DMS53 (cell line): ENCODE measurements around the gene KAT6B.
A peak's percentile ranks its signal among the peaks of the same experiment; 100 is the strongest.

Experiments
- DNase-seq: peaks from one replicate; lab custom pipeline; 2025; lab: John Stamatoyannopoulos, UW

The KAT6B gene

DNA sequence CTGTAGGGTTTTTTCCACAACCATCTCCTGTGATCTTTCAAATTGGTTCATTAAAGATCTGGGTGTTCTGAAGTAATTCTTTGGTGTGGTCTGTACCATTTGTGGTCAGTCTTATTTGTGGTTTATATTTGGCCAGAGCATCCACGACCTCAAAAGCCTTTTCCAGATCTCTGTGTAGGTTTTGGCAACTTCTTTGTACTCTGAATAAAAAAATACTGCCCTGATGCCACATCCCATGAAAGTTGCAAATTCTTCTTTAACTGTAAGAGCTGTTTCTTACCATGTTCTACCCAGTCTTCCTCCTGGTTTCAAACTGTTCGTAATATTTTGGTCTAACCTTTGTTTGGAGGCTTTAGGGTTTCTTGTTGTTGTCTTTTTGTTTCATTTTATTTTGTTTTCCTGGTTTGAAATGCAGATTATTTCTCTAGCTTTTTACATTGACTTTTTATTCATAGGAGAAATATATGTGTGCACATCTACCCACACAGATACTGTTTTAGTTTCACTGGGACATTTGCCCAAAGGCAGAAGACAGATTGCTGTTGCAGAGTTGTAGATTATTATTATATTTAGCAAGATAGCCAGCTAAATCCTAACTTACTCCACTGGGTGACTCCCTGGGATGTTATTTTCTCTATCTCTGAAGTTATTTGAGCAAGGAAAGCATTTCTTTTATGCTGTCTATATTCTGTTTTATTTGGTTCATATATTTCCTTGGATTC, 161.8 kb downstream of the KAT6B start:
- no peak for DNase-seq

DNA sequence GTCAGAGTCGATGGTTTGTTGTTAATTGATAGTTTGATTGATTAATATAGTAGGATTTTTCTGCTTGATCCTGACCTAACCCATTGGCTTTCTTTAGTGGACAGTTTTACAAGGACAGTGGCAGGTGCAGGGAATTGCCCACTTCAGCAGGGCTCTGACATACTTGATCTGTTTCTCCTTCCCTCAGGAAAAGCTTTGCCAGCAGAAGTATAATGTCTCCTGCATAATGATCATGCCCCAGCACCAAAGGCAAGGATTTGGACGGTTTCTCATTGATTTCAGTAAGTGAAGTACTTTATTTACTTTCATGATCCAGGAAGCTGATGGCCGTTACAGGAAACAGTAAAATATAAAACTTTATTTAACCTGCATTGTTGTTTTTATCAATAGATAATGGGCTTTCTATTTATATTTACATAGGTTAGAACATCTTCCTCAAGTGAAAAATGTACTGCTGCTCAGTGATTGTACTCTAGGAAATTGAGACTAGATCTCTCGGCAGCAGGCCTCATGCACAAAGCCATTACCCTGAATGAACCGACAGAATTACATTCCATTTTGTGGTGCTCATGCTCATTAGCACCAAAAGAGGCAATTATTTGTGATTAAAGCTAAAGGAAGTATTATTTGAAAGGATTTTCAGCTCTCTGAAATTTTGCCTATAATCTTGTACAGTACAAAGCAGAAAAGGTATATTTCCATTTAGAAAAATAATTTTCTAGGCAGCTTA, 162.6 kb downstream of the KAT6B start:
- DNase-seq = peak; percentile 60

DNA sequence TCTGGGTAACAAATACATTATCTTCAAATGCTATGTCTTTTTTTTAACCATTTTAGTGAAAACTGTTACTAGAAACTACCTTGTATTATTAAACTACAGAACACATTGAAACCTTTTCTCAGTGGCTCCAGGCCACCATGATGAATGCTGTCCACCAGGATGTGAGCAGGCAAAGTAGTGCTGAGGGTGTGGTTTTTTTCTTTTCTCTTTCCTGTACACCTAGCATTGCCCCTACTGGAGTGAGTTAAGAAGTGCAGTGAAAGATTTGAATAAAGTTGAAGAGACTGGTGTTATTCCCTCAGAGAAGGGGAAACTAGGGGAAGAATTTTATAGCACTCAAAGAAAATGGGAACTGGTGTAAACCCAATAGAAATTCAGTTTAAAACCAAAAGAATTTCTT, 165.0 kb downstream of the KAT6B start:
- peak; percentile 56 for DNase-seq

DNA sequence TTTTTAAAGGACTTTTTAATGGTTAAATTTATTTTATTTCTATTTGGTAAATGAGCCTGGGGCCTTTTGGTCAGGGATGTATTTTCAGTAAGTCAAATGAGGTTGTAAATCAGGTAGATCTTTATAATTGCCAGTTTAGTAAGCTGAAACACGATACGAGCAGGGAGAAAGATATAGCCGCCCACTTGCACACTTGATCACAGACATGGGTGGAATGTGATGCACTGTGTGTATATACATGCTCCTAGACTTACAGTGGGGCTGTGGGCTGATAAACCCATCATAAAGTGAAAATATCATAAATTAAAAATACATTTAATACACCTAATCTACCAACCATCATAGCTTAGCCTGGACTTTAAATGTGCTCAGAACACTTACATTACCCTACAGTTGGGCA, 165.7 kb downstream of the KAT6B start:
- no peak for DNase-seq

DNA sequence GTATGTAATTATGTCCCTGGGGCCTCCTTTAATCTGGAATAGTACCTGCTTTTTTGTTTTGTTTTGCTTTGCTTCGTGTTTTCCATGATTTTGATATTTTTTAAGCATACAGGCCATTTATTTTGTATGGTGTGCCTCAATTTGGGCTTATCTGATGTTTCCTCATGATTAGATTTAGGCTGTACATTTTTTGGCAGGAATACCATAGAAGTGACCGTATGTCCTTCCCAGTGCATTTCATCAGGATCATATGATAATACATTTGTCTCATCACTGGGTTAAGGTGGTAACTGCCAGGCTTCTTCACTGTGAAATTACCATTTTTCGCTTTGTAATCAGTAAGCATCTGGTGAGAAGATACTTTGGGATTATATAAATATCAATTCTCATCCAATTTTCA, 167.2 kb downstream of the KAT6B start:
- no peak for DNase-seq

DNA sequence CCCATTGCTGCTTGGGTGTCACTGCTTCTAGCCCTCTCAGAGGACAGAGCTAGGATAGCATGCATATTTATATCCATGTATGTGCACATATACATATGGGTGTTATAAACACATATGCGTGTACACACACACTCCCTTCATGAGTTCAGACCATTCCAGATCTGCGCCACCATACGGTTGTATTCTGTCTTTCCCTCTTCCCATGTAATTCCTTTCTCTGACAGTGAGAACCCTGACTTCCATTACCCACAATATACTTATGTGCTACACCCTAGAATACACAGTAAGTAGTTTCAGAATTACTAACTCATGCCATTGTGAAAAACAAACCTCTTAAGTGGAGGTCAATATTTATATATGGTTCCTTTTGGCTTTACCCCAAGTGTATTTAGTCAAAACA, 168.5 kb downstream of the KAT6B start:
- DNase-seq = peak; percentile 89

DNA sequence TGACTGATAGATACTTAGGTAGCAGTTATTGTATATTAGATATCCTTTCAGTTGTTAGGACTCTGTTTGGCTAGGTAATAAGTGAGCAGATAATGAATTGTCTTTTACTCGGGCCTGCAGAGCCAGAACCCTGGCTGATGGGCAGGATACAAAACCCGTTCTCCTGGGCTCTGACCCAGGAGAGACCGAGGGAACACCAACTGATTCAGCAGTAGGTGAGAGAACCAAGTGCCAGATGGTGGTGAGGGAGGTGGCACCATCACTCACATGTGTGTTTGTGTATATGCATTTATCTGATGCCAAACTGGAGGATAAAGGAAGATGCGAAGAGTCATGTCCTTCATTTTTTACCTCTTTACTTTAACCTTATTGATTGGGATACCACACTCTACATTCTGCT, 169.4 kb downstream of the KAT6B start:
- DNase-seq = no peak

DNA sequence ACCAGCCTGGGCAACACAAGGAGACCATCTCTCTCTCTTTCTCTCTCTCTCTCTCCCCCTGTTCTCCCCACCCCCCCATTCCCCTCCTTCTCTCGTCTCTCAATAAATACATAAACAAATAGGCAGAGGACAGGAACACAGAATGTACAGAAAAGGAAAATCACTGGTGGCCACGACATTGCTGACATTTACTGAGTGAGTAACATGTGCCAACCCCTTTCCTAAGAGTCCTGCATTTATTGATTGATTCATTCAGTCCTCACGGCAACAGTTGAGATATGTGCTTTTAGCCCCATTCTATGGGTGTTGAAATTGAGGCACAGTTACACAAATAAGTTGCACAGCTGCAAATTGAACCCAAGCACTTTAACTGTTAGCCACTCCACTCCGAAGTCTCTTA, 170.8 kb downstream of the KAT6B start:
- DNase-seq = no peak

DNA sequence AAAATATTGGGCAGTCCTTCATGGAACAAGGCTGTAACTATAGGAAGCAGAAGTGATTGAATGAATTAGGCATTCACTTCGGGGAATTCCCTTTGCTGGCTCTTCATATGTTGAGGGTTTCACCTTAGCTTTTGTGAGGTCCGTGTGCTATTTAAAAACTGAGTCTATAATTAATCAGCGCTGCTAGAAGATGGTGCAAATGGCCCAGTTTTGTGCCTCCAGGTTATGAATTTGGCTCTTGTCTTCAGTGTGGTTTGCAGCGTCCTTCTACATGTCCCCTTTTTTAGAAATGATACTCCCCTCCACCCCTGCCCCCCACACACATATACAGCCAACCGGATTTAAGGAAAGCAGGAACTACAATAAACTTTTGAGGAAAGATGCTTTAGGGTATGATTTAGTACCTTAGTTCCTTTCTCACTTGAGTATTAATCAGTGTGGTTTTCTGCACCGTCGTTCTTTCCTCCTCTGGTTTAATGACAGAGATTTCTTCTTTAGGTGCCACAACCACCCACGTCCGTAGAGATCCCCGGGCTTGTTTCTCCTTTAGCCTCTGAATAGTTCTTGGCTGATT, 174.4 kb downstream of the KAT6B start:
- DNase-seq = no peak

DNA sequence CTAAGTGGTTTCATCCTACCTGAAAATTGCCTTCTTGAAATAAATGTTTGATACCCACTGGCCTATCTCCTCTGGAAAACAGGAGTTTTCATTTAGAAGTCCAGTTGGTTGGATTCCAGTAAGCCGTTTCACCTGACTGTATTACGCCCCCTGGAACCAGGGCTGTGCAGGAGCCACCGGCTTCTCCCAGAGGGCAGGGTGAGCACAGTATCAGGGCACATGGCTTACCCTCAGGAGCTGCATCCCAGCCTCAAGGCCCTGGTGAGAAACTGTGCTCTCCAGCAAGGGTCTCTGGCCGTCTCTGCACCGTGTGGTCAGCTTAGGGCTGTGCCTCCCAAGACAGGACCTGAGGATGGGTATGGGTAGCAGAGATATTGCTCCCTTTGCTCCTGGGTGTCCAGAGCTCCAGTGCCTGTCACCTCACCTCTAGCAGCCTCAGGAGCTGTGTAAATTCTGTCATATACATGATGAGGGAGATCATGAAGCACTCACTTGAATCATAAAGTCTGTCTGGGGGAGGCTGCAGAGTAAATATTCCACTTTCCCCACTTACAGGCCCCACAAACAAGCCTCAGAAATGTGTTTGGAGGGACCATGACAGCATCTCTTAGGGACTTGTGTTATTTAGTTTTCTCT, 175.4 kb downstream of the KAT6B start:
- DNase-seq = no peak

DNA sequence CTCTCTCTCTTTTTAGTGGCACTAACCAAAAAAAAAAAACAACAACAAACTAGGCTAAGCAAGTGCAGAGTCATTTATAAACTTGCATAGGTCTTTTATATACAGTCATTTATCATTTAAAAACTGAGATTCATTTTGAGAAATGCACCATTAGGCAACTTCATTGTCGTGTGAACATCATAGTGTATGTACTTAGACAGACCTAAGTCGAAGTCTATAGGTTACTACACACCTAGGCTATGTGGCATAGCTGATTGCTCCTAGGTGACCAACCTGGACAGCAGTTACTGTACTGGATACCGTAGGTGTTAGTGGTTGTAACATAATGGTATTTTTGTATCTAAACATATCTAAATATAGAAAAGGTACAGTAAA, 175.9 kb downstream of the KAT6B start:
- no peak for DNase-seq

DNA sequence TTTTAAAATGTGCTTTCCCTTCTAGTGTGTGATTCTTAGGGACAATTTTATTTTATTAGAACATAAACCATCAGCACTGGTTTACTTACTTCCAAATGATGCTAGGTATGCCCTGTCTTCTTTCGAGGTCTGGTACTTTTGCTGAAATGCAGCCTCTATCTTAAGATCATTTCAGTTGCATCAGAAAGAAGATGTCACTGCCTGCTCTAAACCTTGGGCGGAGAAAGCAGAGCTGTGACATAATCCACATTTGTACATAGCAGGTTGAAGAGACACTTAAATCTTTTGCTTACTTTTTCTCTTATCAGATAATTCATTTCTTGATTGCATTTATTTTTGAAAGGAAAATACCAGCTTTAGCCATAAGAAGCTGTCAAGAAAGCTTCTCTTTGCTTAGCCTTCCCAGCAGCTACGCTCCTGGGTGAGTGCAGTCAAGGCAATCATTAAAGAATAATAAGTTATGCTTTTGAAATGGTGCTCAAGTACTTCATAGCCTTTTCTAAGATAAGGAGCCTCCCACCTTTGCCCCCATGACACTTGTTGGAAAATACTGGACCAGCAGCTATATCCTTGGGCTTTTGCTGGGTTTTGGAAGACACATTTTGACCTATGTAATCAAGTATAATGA, 176.7 kb downstream of the KAT6B start:
- no peak for DNase-seq

DNA sequence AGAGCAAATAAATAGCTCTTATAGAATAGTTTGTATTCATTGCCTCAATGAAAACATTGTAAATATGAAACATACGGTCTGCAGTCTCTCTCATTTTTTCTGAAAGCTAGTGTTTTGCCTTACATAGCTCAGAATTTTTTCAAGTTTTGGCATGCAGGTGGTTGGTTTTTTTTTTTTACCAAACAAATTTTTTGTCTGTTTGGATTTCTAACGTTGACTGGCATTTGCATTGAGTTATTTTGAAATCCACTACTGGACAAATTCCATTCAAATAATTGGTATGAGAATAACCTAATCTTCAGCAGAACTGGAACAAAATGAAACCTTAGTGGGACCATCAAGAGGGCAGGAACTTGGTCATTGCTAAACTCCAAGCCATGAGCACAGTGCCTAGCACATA, 177.5 kb downstream of the KAT6B start:
- DNase-seq = no peak

DNA sequence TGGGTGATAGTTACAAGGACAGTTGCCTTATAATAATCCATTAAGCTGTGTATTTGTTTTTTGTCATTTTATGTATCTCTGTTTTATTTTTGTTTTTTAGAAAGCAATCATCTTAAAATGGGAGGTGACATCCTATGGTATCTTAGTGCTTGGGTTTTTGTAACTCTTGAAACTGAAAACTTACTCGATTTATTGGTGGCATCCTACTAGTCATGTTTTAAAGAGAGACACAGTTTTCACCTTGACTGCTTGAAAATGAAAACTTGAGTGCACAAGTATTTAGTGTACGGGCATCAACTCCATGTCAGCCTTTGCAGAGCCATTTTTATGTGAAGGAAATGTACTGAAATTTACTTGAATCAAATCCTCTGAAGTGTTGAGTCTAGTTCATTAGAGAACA, 181.2 kb downstream of the KAT6B start:
- no peak for DNase-seq

DNA sequence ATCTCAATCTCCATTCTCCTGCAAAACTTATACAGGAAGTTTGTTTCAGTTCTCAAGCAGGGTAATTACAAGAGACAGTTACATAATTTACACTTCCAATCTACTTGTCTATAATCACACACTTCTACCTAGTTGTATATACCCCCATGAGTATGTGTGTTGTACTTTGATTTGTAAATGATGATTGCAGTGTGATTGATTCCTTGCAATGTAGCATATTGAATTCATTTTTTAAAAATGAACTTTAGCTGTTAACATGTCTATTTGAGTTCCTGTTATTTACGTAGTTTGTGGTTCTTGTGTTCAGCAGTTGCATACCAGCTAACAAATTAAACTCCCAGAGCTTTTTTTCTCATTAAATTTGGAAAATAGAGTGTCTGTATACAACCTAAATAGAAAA, 182.6 kb downstream of the KAT6B start:
- no peak for DNase-seq

DNA sequence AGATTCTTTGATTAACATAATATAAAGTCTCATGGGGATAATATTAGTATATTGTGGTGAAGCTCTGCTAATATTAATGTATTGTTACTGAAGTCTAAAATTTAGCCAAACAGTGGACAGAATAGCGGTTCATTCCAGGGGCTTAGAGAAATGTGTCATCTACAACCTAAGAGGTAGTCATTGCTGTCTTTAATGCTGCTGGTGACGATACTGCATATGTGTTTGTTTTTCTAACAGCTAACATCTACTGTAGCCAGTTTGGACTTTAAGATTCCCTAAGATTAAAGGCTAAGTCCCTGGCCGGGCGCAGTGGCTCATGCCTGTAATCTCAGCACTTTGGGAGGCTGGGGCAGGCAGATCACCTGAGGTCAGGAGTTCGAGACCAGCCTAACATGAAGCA, 183.0 kb downstream of the KAT6B start:
- no peak for DNase-seq

DNA sequence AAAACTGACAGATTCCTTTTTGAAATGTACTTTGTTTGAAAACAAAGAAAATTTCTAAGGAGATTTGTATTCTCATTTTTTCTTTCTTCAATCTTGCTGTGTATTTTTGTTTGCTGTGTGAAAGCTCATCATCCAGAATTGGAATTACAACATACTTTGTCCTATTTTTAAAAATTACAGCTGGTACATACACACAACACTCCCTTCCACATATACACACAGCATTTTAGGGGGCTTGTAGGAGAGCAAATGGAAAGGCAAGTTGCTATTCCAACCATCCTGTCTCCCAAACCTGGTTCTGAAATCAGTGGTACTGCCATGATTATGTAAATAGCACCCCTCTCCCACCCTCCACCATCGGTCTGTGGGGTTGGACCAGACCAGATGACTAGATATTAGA, 184.0 kb downstream of the KAT6B start:
- no peak for DNase-seq

DNA sequence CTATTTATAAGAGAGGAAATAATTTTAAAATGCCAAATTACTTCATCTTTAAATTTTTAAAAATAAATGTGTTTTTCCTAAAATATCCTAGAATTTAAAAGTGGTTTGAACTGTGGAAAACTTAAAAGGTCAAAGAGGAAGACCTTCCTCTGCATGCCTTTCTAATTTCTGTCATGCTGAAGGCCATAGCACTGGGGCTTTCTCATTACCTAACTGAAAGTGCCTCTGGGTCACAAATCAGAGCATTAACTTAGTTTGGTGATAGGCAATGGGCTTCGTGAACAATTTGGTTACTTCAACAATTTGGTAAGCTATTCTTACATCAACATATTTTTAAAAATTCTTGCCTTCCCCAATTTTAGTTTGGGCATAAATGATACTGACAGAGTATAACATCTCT, 184.8 kb downstream of the KAT6B start:
- DNase-seq = no peak

DNA sequence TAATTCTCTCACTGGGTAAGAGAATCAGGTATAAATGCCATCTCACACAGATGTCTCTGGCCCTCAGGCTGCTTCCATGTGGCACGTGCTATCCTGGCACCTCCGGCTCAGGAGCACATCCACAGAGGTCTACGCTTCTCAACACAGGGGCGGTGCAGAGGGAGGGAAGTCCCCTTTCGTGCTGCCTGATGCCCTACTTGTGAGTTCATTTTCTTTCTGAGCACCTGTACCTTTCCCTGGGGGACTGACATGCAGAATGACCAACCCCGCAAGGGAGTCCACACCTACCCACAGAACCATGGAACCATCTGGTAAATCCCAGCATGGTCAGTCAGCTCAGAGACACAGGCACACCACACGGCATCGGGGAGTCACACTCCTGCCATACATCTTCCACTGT, 186.1 kb downstream of the KAT6B start:
- no peak for DNase-seq

DNA sequence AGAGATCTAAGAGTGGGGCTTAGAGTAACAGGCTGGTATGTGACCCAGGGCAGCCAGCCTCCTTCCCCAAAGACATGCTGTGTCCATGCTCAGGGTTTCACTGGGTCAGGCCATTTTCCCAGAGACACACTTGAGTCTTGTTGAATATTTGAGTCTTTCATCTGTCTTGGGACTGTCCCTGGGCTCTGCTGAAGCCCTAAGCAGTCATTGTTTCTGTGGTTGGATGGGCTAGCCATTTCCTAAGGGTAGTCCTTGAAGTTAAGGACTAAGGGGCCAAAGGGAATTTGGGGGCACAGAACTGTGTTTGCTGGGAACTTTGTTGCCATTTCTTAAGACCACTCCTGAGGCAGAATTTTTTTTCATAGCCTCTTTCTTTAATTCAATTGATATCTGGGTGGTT, 186.6 kb downstream of the KAT6B start:
- no peak for DNase-seq

DNA sequence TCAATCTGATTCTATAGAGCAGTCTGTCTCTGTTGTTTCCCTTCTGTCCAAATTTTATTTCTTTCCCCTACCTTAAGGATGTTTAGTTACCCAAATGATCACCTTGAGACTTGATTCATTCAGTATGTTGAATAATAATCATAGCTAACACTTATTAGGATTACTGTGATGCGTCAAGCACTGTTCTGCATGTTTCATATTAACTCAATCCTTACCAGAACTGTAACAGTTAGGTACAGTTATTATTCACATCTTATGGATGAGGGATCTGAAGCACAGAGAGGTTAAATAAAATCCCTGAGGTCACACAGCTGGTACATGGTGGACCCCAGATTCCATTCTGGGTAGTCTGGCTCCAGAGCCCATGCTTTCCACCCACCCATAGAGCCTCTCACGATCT, 187.1 kb downstream of the KAT6B start:
- DNase-seq = no peak

DNA sequence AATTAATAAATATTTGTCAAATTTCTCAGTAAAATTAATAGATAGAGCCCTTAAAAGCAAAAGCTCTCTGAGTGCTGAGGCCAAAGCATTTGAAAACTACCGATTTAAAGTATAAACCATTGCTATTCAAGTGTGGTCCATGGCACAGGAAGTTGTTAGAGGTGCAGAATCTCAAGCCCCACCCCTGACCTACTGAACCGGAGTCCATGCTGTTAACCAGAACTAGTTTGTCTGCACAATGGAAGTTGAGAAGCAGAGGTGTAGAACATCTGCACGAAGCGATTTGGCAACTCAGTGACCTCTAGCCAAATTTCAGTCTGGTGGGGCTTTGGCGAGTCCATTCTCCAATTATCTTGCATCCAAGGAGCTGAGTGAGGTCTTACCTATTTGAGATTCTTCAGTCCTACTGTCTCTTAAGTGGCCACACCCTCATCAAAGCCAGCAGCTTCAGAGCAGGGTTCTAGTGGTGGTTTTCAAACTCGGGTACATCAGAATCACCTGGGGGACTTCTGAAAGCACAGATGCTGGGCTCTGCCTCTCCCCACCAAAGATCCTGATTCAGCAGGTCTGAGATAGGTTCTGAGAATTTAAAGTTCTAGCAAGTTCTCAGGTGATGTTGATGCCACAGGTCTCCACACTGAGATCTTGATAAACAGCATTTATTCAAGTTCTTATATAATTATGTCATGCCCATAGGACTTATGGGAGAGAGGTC, 188.3 kb downstream of the KAT6B start:
- DNase-seq = no peak
